Stimulated activated CD4-positive, alpha-beta T cell treated with anti-CD3 and anti-CD28 coated beads, Interleukin-15, amount 100 ng/mL, for 24 hours (primary cell): ENCODE measurements around the gene SMIM23.

ENCODE experiments used
- DNase-seq: peaks from one replicate; pipeline ENCODE4 v3.0.0-alpha.2; 2020

The SMIM23 gene

GRCh38 chr5:171821286-171821685, 35.7 kb downstream of the SMIM23 start:
- DNase-seq: no peak

DNA sequence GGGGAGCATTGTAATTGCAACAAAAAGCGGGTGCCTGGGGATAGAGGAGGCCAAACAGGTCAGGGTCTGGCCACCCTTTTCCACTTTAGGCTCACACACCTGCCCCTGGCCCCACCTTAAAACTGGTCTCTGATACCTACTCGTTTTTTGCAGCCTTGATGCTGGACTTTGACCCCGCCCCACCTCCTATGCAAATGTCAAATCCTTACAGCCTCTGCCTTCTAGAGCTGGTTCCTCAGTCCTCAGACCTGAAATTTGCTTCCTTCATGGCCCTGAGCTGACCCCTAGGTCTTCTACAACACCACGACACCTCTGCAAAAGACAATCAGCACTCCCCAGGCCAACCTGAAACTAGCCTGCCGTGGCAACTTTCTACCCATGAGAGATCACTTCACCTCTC, 37.7 kb downstream of the SMIM23 start:
- DNase-seq: no peak

DNA sequence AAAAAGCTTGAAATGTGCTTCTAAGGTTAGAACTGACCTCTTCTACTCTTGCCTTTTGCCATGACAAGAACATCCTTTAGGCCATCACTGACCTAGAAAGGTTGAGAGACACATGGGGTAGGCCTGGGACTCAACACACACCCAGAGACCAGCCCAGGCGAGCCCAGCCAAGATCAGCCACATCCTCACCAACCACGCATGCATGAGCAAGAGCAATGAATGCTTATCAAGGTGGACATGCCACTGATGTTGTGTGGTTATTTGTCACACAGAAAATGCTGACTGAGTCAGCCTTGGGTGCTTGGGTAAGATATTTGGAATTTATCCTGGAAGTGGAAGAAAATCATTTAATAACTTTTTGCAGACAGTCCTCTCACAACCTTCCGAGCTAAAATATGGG, 39.4 kb downstream of the SMIM23 start:
- DNase-seq: no peak

- DNase-seq: no peak
Observed at GRCh38 chr5:171826132-171826531, 40.5 kb downstream of the SMIM23 start.

DNA sequence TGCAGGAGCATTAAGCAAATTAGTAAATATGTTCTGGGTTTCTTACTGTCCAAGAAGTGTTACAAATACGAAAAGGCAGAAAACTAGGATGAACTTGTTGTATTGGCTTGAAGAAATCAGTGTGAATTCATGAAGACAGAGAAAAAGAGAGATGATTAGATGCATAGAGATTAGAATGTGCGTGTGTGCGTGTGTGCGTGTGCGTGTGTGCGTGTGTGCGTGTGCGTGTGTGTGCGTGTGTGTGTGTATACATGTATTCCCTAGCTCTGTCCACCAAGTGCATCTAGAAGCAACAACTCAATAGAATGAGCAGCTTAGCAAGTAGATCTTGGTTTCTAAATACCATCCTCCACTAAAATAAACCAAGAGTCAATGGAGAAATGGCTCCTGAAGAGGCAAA, 41.5 kb downstream of the SMIM23 start:
- no peak for DNase-seq

DNA sequence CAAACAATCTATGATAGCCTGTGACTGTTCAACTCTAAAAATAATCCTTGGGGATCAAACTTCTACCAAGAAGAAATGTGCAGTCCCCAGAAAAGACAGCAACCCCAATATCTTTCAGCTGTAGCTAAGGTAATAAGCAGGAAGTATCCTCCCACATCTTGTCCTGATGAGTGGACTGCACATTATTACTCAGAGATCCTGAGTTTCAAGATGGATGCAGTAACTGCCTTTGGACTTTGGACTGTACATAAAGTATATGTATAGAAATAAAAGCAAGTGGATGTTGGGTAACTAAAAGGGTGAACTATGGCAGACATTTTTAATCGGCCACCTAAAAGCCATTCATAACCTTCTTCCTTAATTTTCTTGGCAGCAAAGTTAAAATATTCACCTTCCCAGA, 45.1 kb downstream of the SMIM23 start:
- DNase-seq: no peak

DNA sequence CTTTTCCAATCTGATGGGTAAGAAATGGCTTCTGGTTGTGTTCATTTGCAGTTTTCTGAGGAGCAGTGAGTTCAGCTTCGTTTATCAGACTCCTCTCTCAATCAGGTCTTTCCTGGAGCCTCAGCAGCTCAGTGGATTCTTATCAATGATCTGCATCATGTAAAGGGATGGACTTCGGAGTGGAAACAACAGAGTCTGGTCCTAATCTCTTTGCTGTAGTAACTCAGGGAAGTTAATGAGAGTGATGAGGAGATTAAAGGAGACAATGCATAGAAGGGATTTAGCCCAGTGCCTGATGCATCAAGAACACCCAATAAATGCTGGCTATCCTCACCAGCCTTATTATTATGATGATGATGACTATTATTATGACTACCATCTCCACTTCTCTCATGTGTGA, 47.2 kb downstream of the SMIM23 start:
- no peak for DNase-seq

GRCh38 chr5:171834461-171834860, 48.8 kb downstream of the SMIM23 start:
- DNase-seq: no peak

DNA sequence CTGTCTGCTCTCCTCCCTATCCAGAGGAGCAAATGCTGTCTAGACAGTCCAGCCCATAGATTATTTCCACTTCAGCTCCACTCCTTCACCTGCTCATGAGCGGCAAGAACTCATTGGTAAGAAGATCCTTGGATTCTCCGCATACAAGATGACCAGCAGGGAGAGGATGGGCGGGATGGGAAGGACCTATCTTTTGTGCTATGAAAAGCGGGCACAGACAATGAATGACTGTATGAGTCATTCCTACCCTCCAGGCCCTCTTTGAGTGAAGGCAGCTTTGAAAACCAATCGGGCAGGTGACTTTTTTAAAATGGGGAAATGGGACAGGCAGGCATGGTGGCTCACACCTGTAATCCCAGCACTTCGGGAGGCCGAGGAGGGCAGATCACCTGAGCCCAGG, 49.4 kb downstream of the SMIM23 start:
- DNase-seq: no peak

DNA sequence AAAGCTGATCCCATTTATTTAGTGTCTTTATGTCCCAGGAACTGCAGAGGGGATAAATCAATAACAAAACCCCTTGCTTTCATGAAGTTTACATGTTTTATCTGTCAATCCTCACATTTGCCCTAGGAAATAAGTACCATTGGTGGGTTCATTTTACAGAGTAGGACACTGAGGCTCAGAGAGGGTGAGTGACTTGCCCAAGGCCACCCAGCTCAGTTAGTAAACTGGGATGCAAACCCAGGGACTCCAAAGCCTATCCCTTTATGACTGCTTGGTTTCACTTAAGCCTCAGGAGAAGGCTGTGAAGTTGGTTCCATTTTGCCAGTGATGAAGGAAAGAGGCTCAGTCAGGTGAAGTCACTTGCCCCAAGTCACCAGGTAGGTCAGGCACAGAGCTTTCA, 51.9 kb downstream of the SMIM23 start:
- no peak for DNase-seq

GRCh38 chr5:171838066-171838465, 52.4 kb downstream of the SMIM23 start:
- DNase-seq: no peak

GRCh38 chr5:171839112-171839511, 53.5 kb downstream of the SMIM23 start:
- DNase-seq: no peak

- no peak for DNase-seq
Observed at GRCh38 chr5:171840066-171840465, 54.4 kb downstream of the SMIM23 start.
